Endodermal cell (in vitro differentiated cells): ENCODE results near the gene FRMD3. TPM values are rescaled to one million over a fixed set of nuclear protein-coding genes. Genes with fewer than 3 reads are reported as not detected.

Source experiments
- DNase-seq: peaks from one replicate; pipeline ENCODE4 v3.0.0-alpha.2; 2017
- H3K27ac ChIP-seq: 2 replicates; pipeline ENCODE4 v1.5.1; 2013; ENCODE audit warnings: mild to moderate bottlenecking, low read depth, low read length, moderate library complexity
- H3K27me3 ChIP-seq: 2 replicates; pipeline ENCODE4 v1.6.1; 2013; ENCODE audit warnings: mild to moderate bottlenecking, low read length, moderate library complexity; ENCODE audit not compliant: insufficient read depth, control insufficient read depth, poor library complexity, severe bottlenecking
- H3K36me3 ChIP-seq: 2 replicates; pipeline ENCODE4 v1.7.0; 2013; ENCODE audit warnings: mild to moderate bottlenecking, low read length, moderate library complexity; ENCODE audit not compliant: control insufficient read depth, insufficient read depth
- H3K4me1 ChIP-seq: one replicate; pipeline ENCODE4 v1.7.0; 2013; ENCODE audit warnings: low read length; ENCODE audit not compliant: control insufficient read depth, insufficient read depth
- H3K4me3 ChIP-seq: 2 replicates; pipeline ENCODE4 v1.5.1; 2013; ENCODE audit warnings: mild to moderate bottlenecking, low read length, moderate library complexity
- H3K9ac ChIP-seq: 2 replicates; pipeline ENCODE4 v1.6.1; 2013; ENCODE audit warnings: mild to moderate bottlenecking, low read length, moderate library complexity; ENCODE audit not compliant: poor library complexity, severe bottlenecking; ENCODE audit errors: extremely low read depth
- H3K9me3 ChIP-seq: 2 replicates; pipeline ENCODE4 v1.6.1; 2013; ENCODE audit warnings: mild to moderate bottlenecking, low read length, moderate library complexity; ENCODE audit not compliant: control insufficient read depth
- H3K27ac Mint-ChIP-seq: 2 replicates; pipeline ENCODE4 v1.8.0; 2020; ENCODE audit warnings: mixed read lengths
- H3K27me3 Mint-ChIP-seq: 2 replicates; pipeline ENCODE4 v1.8.0; 2021; ENCODE audit warnings: mild to moderate bottlenecking, mixed read lengths; ENCODE audit not compliant: insufficient read depth
- H3K36me3 Mint-ChIP-seq: 2 replicates; pipeline ENCODE4 v1.8.0; 2020; ENCODE audit warnings: low read depth, mixed read lengths
- H3K4me1 Mint-ChIP-seq: 2 replicates; pipeline ENCODE4 v1.8.0; 2020; ENCODE audit warnings: mixed read lengths
- H3K4me3 Mint-ChIP-seq: 2 replicates; pipeline ENCODE4 v1.8.0; 2020; ENCODE audit warnings: mild to moderate bottlenecking, moderate library complexity, mixed read lengths
- H3K9me3 Mint-ChIP-seq: 2 replicates; pipeline ENCODE4 v1.8.0; 2020; ENCODE audit warnings: mild to moderate bottlenecking, mixed read lengths
- CTCF ChIP-seq: fragments of 200-600 bp; sonication (generic); conservative IDR thresholded peaks from 2 replicates; pipeline ENCODE4 v1.5.0; 2021; ENCODE audit warnings: antibody characterized with exemption, mild to moderate bottlenecking
- WGBS, 2 experiments: methylation state at CpG; one replicate each; pipeline versions ENCODE4 v1.1.5 to v1.1.7; 2013; ENCODE audit warnings: missing lambda C conversion rate in 2 of 2, mixed read lengths in 1 of 2; ENCODE audit not compliant: insufficient coverage in 1 of 2, insufficient read length in 1 of 2; 5-methylcytosine and 5-hydroxymethylcytosine counted together
- total RNA-seq, 2 donors: library from RNA; stranded (reverse); fragmentation: NEBNext Ultra II Directional in 1 of 2; extraction: Animal tissue kit (Norgen Biotek cat#: 25700) in 1 of 2; gene quantifications; 2 replicates in 1 of 2; 3 replicates in 1 of 2; pipeline ENCODE4 v1.2.1, GENCODE V29; 2021

The FRMD3 gene
- total RNA-seq, 2 donors from 2014 or later: 0.13 to 0.35 TPM

GRCh38 chr9:83382421-83382820 lies 155.8 kb downstream of the FRMD3 start:
- no peak overlapping the region for H3K4me3 ChIP-seq
- no peaks in the 10 kb centered on the region for H3K27me3 Mint-ChIP-seq
- TF ChIP-seq CTCF: no peak
- H3K9me3 Mint-ChIP-seq: no peaks in the 10 kb centered on the region
- no peak for DNase-seq
- H3K27ac Mint-ChIP-seq: no peak overlapping the region
- no peak overlapping the region for H3K4me3 Mint-ChIP-seq
- no peaks in the 10 kb centered on the region for H3K4me1 Mint-ChIP-seq
- H3K9ac ChIP-seq: no peak overlapping the region
- no peaks in the 10 kb centered on the region for H3K36me3 Mint-ChIP-seq
- H3K9me3 ChIP-seq: no peaks in the 10 kb centered on the region
- H3K27ac ChIP-seq: no peak overlapping the region
- no peaks in the 10 kb centered on the region for H3K4me1 ChIP-seq
- no peaks in the 10 kb centered on the region for H3K27me3 ChIP-seq
- no peaks in the 10 kb centered on the region for H3K36me3 ChIP-seq

DNA sequence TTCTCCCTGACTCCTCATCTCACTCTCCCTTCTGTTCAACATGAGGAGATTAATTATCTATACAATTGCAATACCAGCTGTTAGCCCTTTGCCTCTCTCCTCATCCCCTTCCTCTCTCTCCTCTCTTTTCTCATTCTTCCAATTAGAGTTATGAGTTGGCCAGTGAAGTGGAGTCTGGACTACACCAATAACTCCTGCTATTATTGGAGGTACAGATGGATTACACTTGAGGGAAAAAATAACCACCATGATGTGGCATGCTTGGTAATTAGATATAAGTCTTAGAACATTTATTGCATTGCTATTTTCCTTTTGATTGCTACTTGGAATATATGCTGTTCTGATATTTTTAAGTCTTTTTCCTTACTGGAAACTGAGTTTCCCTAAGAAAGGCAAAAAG lies 159.2 kb downstream of the FRMD3 start:
- no peak overlapping the region for H3K4me3 Mint-ChIP-seq

GRCh38 chr9:83372957-83373356 lies 165.2 kb downstream of the FRMD3 start:
- no peaks in the 10 kb centered on the region for H3K9me3 ChIP-seq
- no peak overlapping the region for H3K4me3 ChIP-seq
- peak overlapping the region; percentile 69 for H3K27ac ChIP-seq
- H3K4me3 Mint-ChIP-seq: no peak overlapping the region
- H3K27me3 Mint-ChIP-seq: no peaks in the 10 kb centered on the region
- no peaks in the 10 kb centered on the region for H3K36me3 Mint-ChIP-seq
- no peaks in the 10 kb centered on the region for H3K9me3 Mint-ChIP-seq
- no peaks in the 10 kb centered on the region for H3K27me3 ChIP-seq
- no peak overlapping the region for H3K9ac ChIP-seq
- 91 to 93% methylated on average over 2 to 5 of the region's 5 CpGs for WGBS, 2 experiments
- no peak for DNase-seq
- H3K36me3 ChIP-seq: no peaks in the 10 kb centered on the region
- H3K27ac Mint-ChIP-seq: no peak overlapping the region
- no peaks in the 10 kb centered on the region for H3K4me1 Mint-ChIP-seq
- H3K4me1 ChIP-seq: no peaks in the 10 kb centered on the region
- TF ChIP-seq CTCF: no peak

More for the DNA sequence above, 159.2 kb downstream of the FRMD3 start:
- Mint-ChIP-seq H3K27me3 (no peaks in the 10 kb centered on the region), H3K9me3 (no peaks in the 10 kb centered on the region), H3K4me1 (no peaks in the 10 kb centered on the region), H3K27ac (no peak overlapping the region), H3K36me3 (no peaks in the 10 kb centered on the region)
- Histone ChIP-seq H3K9me3 (no peaks in the 10 kb centered on the region), H3K4me3 (no peak overlapping the region), H3K36me3 (no peaks in the 10 kb centered on the region), H3K27ac (no peak overlapping the region), H3K4me1 (no peaks in the 10 kb centered on the region), H3K9ac (no peak overlapping the region), H3K27me3 (no peaks in the 10 kb centered on the region)
- DNase-seq: no peak
- TF ChIP-seq CTCF: no peak
